Hepatocyte (in vitro differentiated cells): Measurements from ENCODE around the gene CLEC2A.

Source experiments
- EZH2 ChIP-seq: fragments of 200-600 bp; sonication (generic); IDR thresholded peaks from 2 replicates; pipeline ENCODE4 v1.6.1; 2016; ENCODE audit warnings: antibody characterized with exemption, mild to moderate bottlenecking, borderline replicate concordance
- TF ChIP-seq, protein P1 (sequence below): fragments of 200-600 bp; sonication (generic); IDR thresholded peaks from 2 replicates; pipeline ENCODE4 v1.5.1; 2016; ENCODE audit warnings: antibody characterized with exemption, mild to moderate bottlenecking; ENCODE audit not compliant: poor library complexity

DNA sequence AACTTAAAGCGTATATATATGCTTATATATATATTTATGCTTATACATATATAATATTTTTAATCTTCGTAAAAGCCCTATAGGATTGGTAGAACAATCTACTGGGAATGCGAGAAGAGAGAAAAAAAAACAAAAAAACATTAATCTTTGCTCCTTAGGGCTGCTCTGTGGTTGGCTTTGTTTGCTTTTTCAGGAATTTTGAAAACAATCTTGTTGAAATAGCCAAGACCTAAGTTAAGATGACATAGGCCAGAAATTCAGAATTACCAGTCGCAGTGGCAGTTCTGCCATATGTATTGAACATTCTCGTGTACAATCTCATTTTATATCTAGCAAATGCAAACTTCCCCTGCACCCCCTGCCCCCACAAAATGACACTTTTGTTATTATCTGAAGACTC, 50.2 kb downstream of the CLEC2A start:
- TF ChIP-seq, protein P1, sequence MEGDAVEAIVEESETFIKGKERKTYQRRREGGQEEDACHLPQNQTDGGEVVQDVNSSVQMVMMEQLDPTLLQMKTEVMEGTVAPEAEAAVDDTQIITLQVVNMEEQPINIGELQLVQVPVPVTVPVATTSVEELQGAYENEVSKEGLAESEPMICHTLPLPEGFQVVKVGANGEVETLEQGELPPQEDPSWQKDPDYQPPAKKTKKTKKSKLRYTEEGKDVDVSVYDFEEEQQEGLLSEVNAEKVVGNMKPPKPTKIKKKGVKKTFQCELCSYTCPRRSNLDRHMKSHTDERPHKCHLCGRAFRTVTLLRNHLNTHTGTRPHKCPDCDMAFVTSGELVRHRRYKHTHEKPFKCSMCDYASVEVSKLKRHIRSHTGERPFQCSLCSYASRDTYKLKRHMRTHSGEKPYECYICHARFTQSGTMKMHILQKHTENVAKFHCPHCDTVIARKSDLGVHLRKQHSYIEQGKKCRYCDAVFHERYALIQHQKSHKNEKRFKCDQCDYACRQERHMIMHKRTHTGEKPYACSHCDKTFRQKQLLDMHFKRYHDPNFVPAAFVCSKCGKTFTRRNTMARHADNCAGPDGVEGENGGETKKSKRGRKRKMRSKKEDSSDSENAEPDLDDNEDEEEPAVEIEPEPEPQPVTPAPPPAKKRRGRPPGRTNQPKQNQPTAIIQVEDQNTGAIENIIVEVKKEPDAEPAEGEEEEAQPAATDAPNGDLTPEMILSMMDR: no peak
- no peak for TF ChIP-seq EZH2
